Mucosa of stomach (tissue), 1 donor: ENCODE data around the gene LXN.

Experiments
- H3K27me3 ChIP-seq: one replicate; pipeline ENCODE4 v1.7.0; 2013; ENCODE audit warnings: mild to moderate bottlenecking, low read length; ENCODE audit not compliant: control insufficient read depth, insufficient read depth
- H3K36me3 ChIP-seq: one replicate; pipeline ENCODE4 v1.7.0; 2013; ENCODE audit warnings: low read length; ENCODE audit not compliant: control insufficient read depth, insufficient read depth
- H3K4me1 ChIP-seq: one replicate; pipeline ENCODE4 v1.7.0; 2013; ENCODE audit warnings: mild to moderate bottlenecking, low read length; ENCODE audit not compliant: control insufficient read depth, insufficient read depth
- H3K4me3 ChIP-seq: one replicate; pipeline ENCODE4 v1.7.0; 2013; ENCODE audit warnings: low read length
- H3K9ac ChIP-seq: one replicate; pipeline ENCODE4 v1.7.0; 2013; ENCODE audit warnings: mild to moderate bottlenecking, low read length, moderate library complexity
- H3K9me3 ChIP-seq: one replicate; pipeline ENCODE4 v1.7.0; 2013; ENCODE audit warnings: mild to moderate bottlenecking, low read length, moderate library complexity; ENCODE audit not compliant: control insufficient read depth
- donor health status: Pancreatic carcinoma.

The LXN gene

GRCh38 chr3:158663832-158664231, 8.6 kb downstream of the LXN start:
- H3K36me3 ChIP-seq: peaks cover 4% of the 10 kb centered on the region
- H3K27me3 ChIP-seq: no peaks in the 10 kb centered on the region
- no peak overlapping the region for H3K9ac ChIP-seq
- no peaks in the 10 kb centered on the region for H3K9me3 ChIP-seq
- H3K4me3 ChIP-seq: no peak overlapping the region
- H3K4me1 ChIP-seq: no peaks in the 10 kb centered on the region

DNA sequence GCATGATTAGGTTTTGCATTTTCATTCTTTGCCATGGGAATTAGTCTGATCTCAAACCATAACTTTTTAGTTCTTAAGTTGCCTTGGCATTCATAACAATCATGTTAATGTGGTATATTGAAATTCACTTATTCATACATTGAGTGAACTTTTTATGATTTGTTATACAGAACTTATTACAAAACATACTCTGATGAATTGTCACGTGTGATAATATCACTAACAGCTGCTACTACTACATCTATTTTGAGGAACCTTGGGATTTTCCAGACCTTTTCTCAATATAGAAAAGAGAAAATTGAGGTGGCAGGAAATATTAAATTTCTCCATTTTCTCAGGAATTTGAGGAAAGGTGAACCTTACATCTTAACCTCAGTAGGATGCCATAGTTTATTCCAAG, 9.2 kb downstream of the LXN start:
- Histone ChIP-seq H3K36me3 (peaks cover 4% of the 10 kb centered on the region), H3K27me3 (no peaks in the 10 kb centered on the region), H3K4me3 (no peak overlapping the region), H3K9me3 (no peaks in the 10 kb centered on the region), H3K4me1 (no peaks in the 10 kb centered on the region), H3K9ac (no peak overlapping the region)

DNA sequence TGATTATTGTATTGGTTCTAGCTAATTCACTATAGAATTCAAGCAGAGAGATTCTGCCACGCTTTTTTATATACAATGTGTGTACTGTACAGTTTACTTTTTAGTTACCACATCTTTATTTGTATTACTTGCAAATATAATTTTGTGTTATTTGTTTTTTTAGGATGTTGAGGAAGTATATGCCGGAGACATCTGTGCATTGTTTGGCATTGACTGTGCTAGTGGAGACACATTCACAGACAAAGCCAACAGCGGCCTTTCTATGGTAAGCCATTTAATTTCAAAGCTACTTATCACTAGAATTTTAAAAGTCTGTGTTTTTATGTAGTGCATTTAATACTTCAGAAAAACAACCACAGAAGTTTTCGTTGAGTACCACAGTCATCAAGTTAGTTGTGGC, 11.7 kb downstream of the LXN start:
- H3K36me3 ChIP-seq: peaks cover 4% of the 10 kb centered on the region
- no peaks in the 10 kb centered on the region for H3K27me3 ChIP-seq
- H3K4me3 ChIP-seq: no peak overlapping the region
- no peak overlapping the region for H3K9ac ChIP-seq
- H3K9me3 ChIP-seq: no peaks in the 10 kb centered on the region
- H3K4me1 ChIP-seq: peaks cover 10% of the 10 kb centered on the region

DNA sequence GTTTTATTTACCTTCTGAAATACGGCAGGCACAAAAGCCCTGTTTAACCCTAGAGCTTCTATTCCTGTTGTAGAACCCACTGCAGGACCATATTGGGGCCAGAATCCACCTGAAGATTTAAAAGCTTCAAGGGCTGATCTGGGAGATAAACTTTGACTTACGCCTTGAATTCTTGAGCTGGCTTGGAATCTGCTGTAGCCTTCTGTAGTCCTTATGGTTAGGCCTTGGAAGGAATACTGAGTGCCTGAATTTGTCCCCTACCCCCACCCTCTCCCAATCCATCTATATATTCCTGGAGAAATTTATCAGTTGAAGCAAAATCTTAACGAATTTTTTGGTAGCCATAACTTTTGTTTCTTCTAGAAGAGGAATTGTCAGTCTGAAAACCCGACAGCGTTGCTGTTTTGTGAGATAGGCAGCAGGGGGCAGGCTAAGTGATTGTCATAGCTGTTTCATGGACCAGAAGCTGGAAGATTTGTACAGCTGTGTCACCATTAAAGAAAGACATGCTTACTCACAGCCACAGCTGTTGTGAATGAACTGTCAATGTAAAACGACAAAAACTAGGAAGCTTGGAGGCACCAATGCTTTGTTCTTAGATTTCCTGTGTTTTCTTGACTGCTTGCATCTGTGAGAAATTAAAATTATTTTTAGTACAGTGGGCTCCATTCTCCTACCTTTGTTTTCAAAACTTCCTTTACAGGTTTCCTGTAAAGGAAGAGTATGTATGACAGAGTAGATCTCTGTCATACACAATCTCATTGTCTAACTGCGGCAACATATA, 12.8 kb downstream of the LXN start:
- peaks cover 10% of the 10 kb centered on the region for H3K4me1 ChIP-seq
- H3K36me3 ChIP-seq: peaks cover 4% of the 10 kb centered on the region
- no peaks in the 10 kb centered on the region for H3K27me3 ChIP-seq
- H3K9ac ChIP-seq: no peak overlapping the region
- no peak overlapping the region for H3K4me3 ChIP-seq
- no peaks in the 10 kb centered on the region for H3K9me3 ChIP-seq

DNA sequence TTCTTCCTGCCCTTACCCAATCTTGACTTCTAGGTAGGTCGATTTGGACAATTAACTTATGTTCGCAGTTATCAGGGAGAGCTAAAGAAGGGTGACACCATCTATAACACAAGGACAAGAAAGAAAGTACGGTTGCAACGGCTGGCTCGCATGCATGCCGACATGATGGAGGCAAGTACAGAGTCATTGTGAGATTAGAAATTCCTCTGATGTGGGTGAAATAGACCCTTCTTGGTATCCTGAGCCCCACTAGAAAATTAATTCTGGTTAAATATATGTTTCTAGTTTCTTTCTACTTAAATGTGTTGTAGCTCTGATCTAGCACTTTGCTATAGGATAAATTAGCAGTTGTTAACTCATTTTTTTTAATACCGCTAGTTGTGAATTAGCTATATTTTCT, 13.6 kb downstream of the LXN start:
- no peak overlapping the region for H3K4me3 ChIP-seq
- H3K27me3 ChIP-seq: no peaks in the 10 kb centered on the region
- H3K9me3 ChIP-seq: no peaks in the 10 kb centered on the region
- no peak overlapping the region for H3K9ac ChIP-seq
- peaks cover 10% of the 10 kb centered on the region for H3K4me1 ChIP-seq
- H3K36me3 ChIP-seq: peaks cover 4% of the 10 kb centered on the region

DNA sequence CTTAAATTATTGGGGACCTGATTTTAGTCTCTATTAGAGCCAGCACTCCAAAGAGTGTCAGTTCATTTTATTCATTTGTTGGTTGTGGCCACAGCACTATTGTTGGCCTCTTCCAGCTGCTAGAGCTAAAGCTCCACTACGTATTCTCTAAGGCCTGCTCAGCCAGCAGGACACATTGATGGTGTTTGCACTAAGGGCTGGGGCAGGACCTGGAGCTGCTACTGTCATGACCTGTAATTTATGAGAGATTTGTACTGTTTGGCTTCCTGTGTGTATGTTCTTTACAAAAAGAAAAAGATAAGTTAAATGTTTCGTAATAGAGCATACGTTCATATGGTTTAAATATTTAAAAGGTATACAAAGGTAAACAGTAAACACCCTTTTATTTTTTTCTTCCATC, 20.0 kb downstream of the LXN start:
- Histone ChIP-seq H3K27me3 (no peaks in the 10 kb centered on the region), H3K4me3 (no peak overlapping the region), H3K4me1 (peaks cover 40% of the 10 kb centered on the region), H3K9ac (no peak overlapping the region), H3K9me3 (no peaks in the 10 kb centered on the region), H3K36me3 (no peaks in the 10 kb centered on the region)

GRCh38 chr3:158651192-158651591, 21.3 kb downstream of the LXN start:
- Histone ChIP-seq H3K4me3 (no peak overlapping the region), H3K27me3 (no peaks in the 10 kb centered on the region), H3K9ac (no peak overlapping the region), H3K9me3 (no peaks in the 10 kb centered on the region), H3K4me1 (peaks cover 32% of the 10 kb centered on the region), H3K36me3 (no peaks in the 10 kb centered on the region)

GRCh38 chr3:158649791-158650190, 22.7 kb downstream of the LXN start:
- H3K9ac ChIP-seq: no peak overlapping the region
- no peaks in the 10 kb centered on the region for H3K27me3 ChIP-seq
- H3K4me3 ChIP-seq: no peak overlapping the region
- no peaks in the 10 kb centered on the region for H3K9me3 ChIP-seq
- peaks cover 31% of the 10 kb centered on the region for H3K4me1 ChIP-seq
- no peaks in the 10 kb centered on the region for H3K36me3 ChIP-seq

DNA sequence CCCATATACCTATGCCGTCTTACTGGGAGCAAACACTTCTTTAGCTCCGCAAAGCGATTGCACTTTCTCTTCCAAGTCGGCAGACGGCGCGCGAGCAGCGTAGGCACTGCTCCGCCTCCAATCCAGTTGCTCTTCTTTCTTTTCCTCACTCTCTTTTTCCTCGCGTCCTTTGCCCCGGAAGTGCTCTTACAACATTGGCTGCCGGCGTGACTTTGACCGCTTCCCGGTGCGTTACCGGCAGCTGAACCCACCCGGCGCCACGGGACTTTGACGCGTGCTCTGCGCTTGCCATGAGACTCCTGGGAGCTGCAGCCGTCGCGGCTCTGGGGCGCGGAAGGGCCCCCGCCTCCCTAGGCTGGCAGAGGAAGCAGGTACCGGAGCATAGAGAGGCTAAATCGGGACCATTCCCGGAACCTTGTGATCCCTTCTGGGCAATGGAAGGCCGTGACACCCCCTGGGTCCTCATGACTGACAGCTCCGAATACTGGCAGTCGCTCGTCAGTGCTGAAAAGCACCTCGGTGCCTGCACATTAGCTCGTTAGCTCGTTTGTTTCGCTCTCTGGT, 28.0 kb downstream of the LXN start, which contains the start of gene GFM1:
Gene GFM1, plus strand, starts transcription at position 183 of the 564 bp plus-strand sequence. Its CDS starts 108 bp downstream, at position 291.
- Histone ChIP-seq H3K36me3 (no peaks in the 10 kb centered on the region), H3K9me3 (no peaks in the 10 kb centered on the region), H3K4me3 (peak within 1 kb of the TSS; percentile 99), H3K27me3 (no peaks in the 10 kb centered on the region), H3K9ac (peak within 1 kb of the TSS; percentile 90), H3K4me1 (peaks cover 1% of the 10 kb centered on the region)

DNA sequence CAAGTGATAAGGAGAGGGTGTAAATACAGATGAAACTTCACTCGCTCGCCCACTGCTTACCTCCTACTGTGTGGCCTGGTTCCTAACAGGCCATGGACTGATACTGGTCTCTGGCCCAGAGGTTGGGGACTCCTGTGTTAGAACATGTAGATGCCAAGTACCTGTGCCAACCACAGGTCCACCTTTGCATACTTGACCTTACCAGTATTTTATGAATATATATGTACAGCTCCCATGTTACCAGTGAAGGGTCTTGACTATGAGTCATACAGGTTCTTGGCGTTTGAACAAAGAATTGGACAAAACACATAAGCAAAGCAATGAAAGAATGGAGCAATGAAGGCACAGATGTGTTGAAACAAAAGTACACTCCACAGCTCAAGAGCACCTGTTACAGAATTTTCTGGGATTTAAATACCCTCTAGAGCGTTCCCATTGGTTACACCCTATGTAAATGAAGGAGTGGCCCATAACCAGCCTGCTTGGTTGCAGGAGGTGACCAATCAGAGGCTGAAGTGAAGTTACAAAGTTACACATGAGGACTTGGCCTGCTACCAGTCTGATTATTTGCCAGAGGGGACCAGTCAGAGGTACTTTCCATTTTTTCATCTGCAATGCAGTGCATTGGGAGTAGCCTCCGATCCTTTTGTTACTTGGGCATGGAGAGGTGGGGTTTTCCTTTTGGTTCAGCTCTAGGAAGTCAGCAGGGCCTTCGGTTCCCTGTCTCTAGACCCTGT, 29.8 kb downstream of the LXN start:
- Histone ChIP-seq H3K4me1 (no peaks in the 10 kb centered on the region), H3K4me3 (no peak overlapping the region), H3K9ac (no peak overlapping the region), H3K27me3 (no peaks in the 10 kb centered on the region), H3K9me3 (no peaks in the 10 kb centered on the region), H3K36me3 (no peaks in the 10 kb centered on the region)

GRCh38 chr3:158642005-158642404, 30.4 kb downstream of the LXN start:
- H3K4me3 ChIP-seq: no peak overlapping the region
- H3K9me3 ChIP-seq: no peaks in the 10 kb centered on the region
- H3K9ac ChIP-seq: no peak overlapping the region
- H3K4me1 ChIP-seq: no peaks in the 10 kb centered on the region
- H3K27me3 ChIP-seq: no peaks in the 10 kb centered on the region
- H3K36me3 ChIP-seq: no peaks in the 10 kb centered on the region

- Histone ChIP-seq H3K27me3 (no peaks in the 10 kb centered on the region), H3K4me1 (no peaks in the 10 kb centered on the region), H3K9ac (no peak overlapping the region), H3K9me3 (no peaks in the 10 kb centered on the region), H3K4me3 (no peak overlapping the region), H3K36me3 (no peaks in the 10 kb centered on the region)
Measured at GRCh38 chr3:158640646-158641045, 31.8 kb downstream of the LXN start.
